K562 (cell line): ENCODE data around the gene OR4A16. TPM values are rescaled to one million over a fixed set of nuclear protein-coding genes. Genes with fewer than 3 reads are reported as not detected.

Source experiments
- ATAC-seq: fragments of 200-7000 bp; cut with Tn5 transposase; 3 replicates; pipeline ENCODE4 v1.9.1; 2020; ENCODE audit warnings: moderate library complexity
- BruUV-seq: library from RNA; stranded (reverse); fragments of 400-500 nt; replicated peaks from 2 replicates; lab custom pipeline; 2021; lab: Mats Ljungman, UMichigan
- CTCF ChIA-PET: fragments of 300-600 bp; formaldehyde crosslinking; extraction: SDS; loops from one replicate; lab custom pipeline; 2021; ENCODE audit warnings: low intra/inter-chr PET ratio; lab: Yijun Ruan, JAX
- POLR2A ChIA-PET: fragments of 300-600, 350-650 bp; sonication (Branson Sonifier 250); formaldehyde crosslinking; extraction: SDS; loops from one replicate; lab custom pipeline; 2021; ENCODE audit warnings: antibody characterized with exemption, inconsistent platforms; lab: Yijun Ruan, JAX
- DNase-seq, 4 experiments: peaks; one replicate each; pipeline versions ENCODE4 v3.0.0 to v3.0.0-alpha.2; 2011 to 2018; ENCODE audit warnings: low spot score in 3 of 4, mixed read lengths in 3 of 4; ENCODE audit errors: extremely low read depth in 1 of 4
- FAIRE-seq: peaks from 2 replicates; lab custom pipeline; 2011; peaks lifted over from hg19 to GRCh38; lab: Jason Lieb, UNC
- H2AFZ ChIP-seq: 2 replicates; pipeline ENCODE4 v1.6.0; 2011; ENCODE audit warnings: low read depth, low read length, control low read depth, inconsistent platforms
- H3K27ac ChIP-seq: fragments of 200-600 bp; 3 replicates; pipeline ENCODE4 v1.8.0; 2011; ENCODE audit warnings: low read depth, mild to moderate bottlenecking, control low read depth, inconsistent platforms, low read length, moderate library complexity, mixed read lengths; ENCODE audit errors: extremely low read depth
- H3K27me3 ChIP-seq, 2 experiments: fragments of 300-600 bp in 1 of 2; 2 replicates in 1 of 2; 3 replicates in 1 of 2; pipeline versions ENCODE4 v1.6.0 to v1.8.0; 2011; ENCODE audit warnings: inconsistent platforms in 2 of 2, low read length in 2 of 2, mild to moderate bottlenecking in 1 of 2, mixed read lengths in 1 of 2, moderate library complexity in 1 of 2; ENCODE audit not compliant: control insufficient read depth in 2 of 2, insufficient read depth in 2 of 2
- H3K36me3 ChIP-seq: fragments of 300-600 bp; 3 replicates; pipeline ENCODE4 v1.8.0; 2011; ENCODE audit warnings: mild to moderate bottlenecking, low read length, inconsistent platforms; ENCODE audit not compliant: control insufficient read depth, insufficient read depth
- H3K4me1 ChIP-seq, 2 experiments: fragments of 200-600 bp in 1 of 2; replicated peaks in 1 of 2; 2 replicates in 1 of 2; 3 replicates in 1 of 2; pipeline versions ENCODE4 v1.5.1 to v1.8.0; 2011; ENCODE audit warnings: inconsistent platforms in 2 of 2, low read length in 2 of 2, mild to moderate bottlenecking in 1 of 2, mixed read lengths in 1 of 2, moderate library complexity in 1 of 2; ENCODE audit not compliant: control insufficient read depth in 2 of 2, insufficient read depth in 2 of 2
- H3K4me2 ChIP-seq: 2 replicates; pipeline ENCODE4 v1.6.1; 2011; ENCODE audit warnings: low read length, control low read depth, inconsistent platforms, mixed read lengths; ENCODE audit not compliant: insufficient read depth
- H3K4me3 ChIP-seq: fragments of 200-600 bp; sonication (generic), shearing (Covaris generic); 2 replicates; pipeline ENCODE4 v1.5.1; 2016; ENCODE audit warnings: control low read depth, inconsistent platforms
- H3K79me2 ChIP-seq: fragments of 200-600 bp; 3 replicates; pipeline ENCODE4 v1.8.0; 2011; ENCODE audit warnings: low read length, inconsistent platforms; ENCODE audit not compliant: control insufficient read depth, insufficient read depth
- H3K9ac ChIP-seq, 2 experiments: 2 replicates each; pipeline versions ENCODE4 v1.6.0 to v1.6.1; 2011; ENCODE audit warnings: low read depth in 2 of 2, low read length in 2 of 2, control low read depth in 1 of 2, inconsistent platforms in 1 of 2, mild to moderate bottlenecking in 1 of 2, mixed read lengths in 1 of 2; ENCODE audit not compliant: insufficient read depth in 1 of 2
- H3K9me1 ChIP-seq: one replicate; pipeline ENCODE4 v1.6.0; 2011; ENCODE audit warnings: inconsistent platforms, mild to moderate bottlenecking, low read length, moderate library complexity; ENCODE audit not compliant: control insufficient read depth, insufficient read depth
- H3K9me3 ChIP-seq: replicated peaks from 2 replicates; pipeline ENCODE4 v1.5.1; 2011; ENCODE audit warnings: low read depth, low read length, inconsistent platforms; ENCODE audit not compliant: control insufficient read depth, insufficient read depth
- H4K20me1 ChIP-seq: replicated peaks from 2 replicates; pipeline ENCODE4 v1.6.1; 2011; ENCODE audit warnings: low read length, inconsistent platforms, mixed read lengths; ENCODE audit not compliant: control insufficient read depth, insufficient read depth
- CREB3L1 ChIP-seq: fragments of 450-650 bp; IDR thresholded peaks from 2 replicates; pipeline ENCODE4 v1.6.1; 2014; ENCODE audit warnings: low read depth, mild to moderate bottlenecking, moderate library complexity, borderline replicate concordance
- NR2C1 ChIP-seq, 2 experiments: fragments of 450-650 bp; IDR thresholded peaks; 2 replicates each; pipeline ENCODE4 v1.6.1; 2017; ENCODE audit warnings: mild to moderate bottlenecking in 2 of 2, antibody characterized with exemption in 1 of 2, inconsistent platforms in 1 of 2, missing compliant biosample characterization in 1 of 2, missing genetic modification characterization in 1 of 2
- RFX1 ChIP-seq: fragments of 450-650 bp; IDR thresholded peaks from 2 replicates; pipeline ENCODE4 v1.6.1; 2016; ENCODE audit warnings: mild to moderate bottlenecking, moderate library complexity
- WGBS: fragments of 100-300 bp; shearing (Covaris generic); methylation state at CpG from one replicate; pipeline ENCODE4 v1.1.6; 2016; ENCODE audit warnings: low coverage, mixed read lengths; ENCODE audit not compliant: insufficient coverage; ENCODE audit errors: missing lambda C conversion rate; 5-methylcytosine and 5-hydroxymethylcytosine counted together
- in situ Hi-C: fragments of 300-500 bp; cut with MboI; formaldehyde crosslinking; loops from 4 replicates; pipeline ENCODE4 v1.15.0; 2018; ENCODE audit warnings: inconsistent platforms, mixed read lengths
- intact Hi-C: fragments of 100-400 bp; cut with micrococcal nuclease; formaldehyde crosslinking; loops from 2 replicates; pipeline ENCODE4 v1.14.2; 2022
- polyA plus RNA-seq, 8 experiments: library from polyadenylated mRNA; depleted of rRNA in 4 of 8; stranded (reverse) in 5 of 8; unstranded in 3 of 8; fragments of >200 nt; fragmentation: Nextera tagmentation in 2 of 8; fragmentation: Illumina TruSeq in 1 of 8; extraction: Ambion mirVana in 2 of 8; extraction: Trizol in 1 of 8; gene quantifications; 2 replicates each; pipeline versions ENCODE4 v1.2.1 to v1.2.3, GENCODE V29; 2011 to 2014; ENCODE audit warnings: inconsistent platforms in 1 of 8, missing spikeins in 1 of 8
- total RNA-seq, 7 experiments: library from RNA; depleted of rRNA in 6 of 7; stranded (reverse); fragments of >200 nt in 6 of 7; fragmentation: Illumina TruSeq in 2 of 7; extraction: Trizol in 2 of 7; gene quantifications; 2 replicates each; pipeline versions ENCODE4 v1.2.1 to v1.2.3, GENCODE V29; 2011 to 2021; ENCODE audit warnings: low replicate concordance in 1 of 7
- TF ChIP-seq, protein P1 (sequence below), 3 experiments: IDR thresholded peaks in 2 of 3; conservative IDR thresholded peaks in 1 of 3; 2 replicates each; pipeline ENCODE4 v1.5.1; 2011 to 2012; ENCODE audit warnings: low read length in 3 of 3, mild to moderate bottlenecking in 3 of 3, control low read depth in 2 of 3, improper control_type of control experiment in 1 of 3, inconsistent platforms in 1 of 3, low read depth in 1 of 3, mixed read lengths in 1 of 3, moderate library complexity in 1 of 3; ENCODE audit not compliant: insufficient read depth in 2 of 3

Gene OR4A16
- total and polyA plus RNA-seq, 9 of the 15 experiments (the other 6 are each of a cell fraction or from before 2014, with no cell fraction given), result not detected

DNA sequence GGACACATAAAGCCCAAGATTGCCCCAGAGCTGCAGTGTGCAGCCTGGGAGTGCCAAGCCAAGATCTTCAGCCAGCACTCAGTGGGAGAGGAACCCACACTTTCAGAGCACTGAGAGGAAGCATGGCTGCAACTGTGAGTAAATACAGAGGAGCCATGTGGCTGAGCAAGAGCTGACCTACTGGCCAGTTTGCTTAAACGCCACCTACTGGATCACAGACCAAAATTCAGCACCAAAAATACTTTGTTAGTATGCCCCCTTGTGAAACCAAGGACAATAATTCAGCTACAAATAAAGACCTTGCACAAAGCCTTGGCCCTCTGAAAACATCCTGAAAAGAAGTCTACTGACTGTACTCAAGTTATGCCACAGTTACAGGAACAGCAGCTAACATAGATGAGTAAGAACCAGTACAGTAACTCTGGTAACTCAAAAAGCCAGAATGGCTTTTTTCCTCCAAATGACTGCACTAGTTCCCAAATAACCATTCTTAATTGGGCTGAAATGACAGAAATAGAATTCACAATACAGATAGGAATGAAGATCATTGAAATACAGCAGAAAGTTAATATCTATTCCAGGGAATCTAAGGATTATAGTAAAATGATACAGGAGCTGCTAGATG is 14.7 kb downstream of the OR4A16 start:
- H3K27me3 ChIP-seq, result no peaks in the 10 kb centered on the region
- 0% methylated on average over 1 of the region's 1 CpG for WGBS
- no peak overlapping the region for H3K9ac ChIP-seq
- no peaks in the 10 kb centered on the region for H3K9me1 ChIP-seq
- TF ChIP-seq NR2C1 (IDR thresholded peaks at IDR 0.05) (no peak), NR2C1 (tag; IDR thresholded peaks at IDR 0.05) (no peak), CREB3L1 (no peak), RFX1 (no peak)
- TF ChIP-seq, protein P1, sequence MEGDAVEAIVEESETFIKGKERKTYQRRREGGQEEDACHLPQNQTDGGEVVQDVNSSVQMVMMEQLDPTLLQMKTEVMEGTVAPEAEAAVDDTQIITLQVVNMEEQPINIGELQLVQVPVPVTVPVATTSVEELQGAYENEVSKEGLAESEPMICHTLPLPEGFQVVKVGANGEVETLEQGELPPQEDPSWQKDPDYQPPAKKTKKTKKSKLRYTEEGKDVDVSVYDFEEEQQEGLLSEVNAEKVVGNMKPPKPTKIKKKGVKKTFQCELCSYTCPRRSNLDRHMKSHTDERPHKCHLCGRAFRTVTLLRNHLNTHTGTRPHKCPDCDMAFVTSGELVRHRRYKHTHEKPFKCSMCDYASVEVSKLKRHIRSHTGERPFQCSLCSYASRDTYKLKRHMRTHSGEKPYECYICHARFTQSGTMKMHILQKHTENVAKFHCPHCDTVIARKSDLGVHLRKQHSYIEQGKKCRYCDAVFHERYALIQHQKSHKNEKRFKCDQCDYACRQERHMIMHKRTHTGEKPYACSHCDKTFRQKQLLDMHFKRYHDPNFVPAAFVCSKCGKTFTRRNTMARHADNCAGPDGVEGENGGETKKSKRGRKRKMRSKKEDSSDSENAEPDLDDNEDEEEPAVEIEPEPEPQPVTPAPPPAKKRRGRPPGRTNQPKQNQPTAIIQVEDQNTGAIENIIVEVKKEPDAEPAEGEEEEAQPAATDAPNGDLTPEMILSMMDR (IDR thresholded peaks at IDR 0.05 in 2 of 3, conservative IDR thresholded peaks at IDR 0.05 in 1 of 3; ENCODE audit: insufficient read depth in 2 of 3, low read depth in 1 of 3, low read length in 3 of 3), result peak in 2 of 3 experiments; percentile 26 to 55; a peak in 4 of 6 replicates
- TF ChIP-seq, all 486 proteins: peak for 1
- Histone ChIP-seq H3K4me3 (no peak overlapping the region), H3K9me3 (no peaks in the 10 kb centered on the region; the same call in 1 of the 2 replicates), H2AFZ (no peak overlapping the region), H4K20me1 (no peaks in the 10 kb centered on the region), H3K4me1 (no peaks in the 10 kb centered on the region), H3K4me2 (no peak overlapping the region), H3K36me3 (no peaks in the 10 kb centered on the region), H3K27ac (no peak overlapping the region), H3K79me2 (no peaks in the 10 kb centered on the region)
- DNase-seq (peak in 1 of 4 experiments; percentile 2), ATAC-seq (no peak), FAIRE-seq (no peak)
- POLR2A ChIA-PET, result no interaction called here
- intact Hi-C loops, result no loop called here
- BruUV-seq, result no TSS peak
- CTCF ChIA-PET, result no interaction called here
- in situ Hi-C loops, result no loop called here
